ENCODE data around the gene ESM1. TPM values are rescaled to one million over a fixed set of nuclear protein-coding genes. Genes with fewer than 3 reads are reported as not detected.

The ESM1 gene
- total RNA-seq, 4 donors from 2014 or later = not detected

DNA sequence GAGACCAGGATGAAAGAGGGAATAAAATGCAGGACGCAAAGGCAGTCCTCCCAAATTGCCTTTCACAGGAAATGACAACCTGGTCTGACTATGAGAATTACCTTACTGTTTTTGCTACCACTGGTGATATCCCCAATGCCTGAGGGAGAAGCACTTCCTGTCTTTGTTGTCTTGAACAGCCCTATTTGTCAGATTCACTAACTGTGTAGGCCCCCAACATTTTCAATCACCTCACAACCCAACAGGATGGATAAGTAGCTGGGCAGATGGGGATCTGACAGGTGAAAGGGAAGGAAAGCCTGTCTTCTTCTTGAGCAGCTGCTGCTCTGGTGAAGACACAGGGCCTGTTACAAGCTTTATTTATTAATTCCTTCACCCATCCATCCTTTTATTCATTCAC lies 9.7 kb downstream of the ESM1 start:
- Histone ChIP-seq H3K9me3 (no peaks in the 10 kb centered on the region), H3K36me3 (no peaks in the 10 kb centered on the region), H3K27me3 (no peaks in the 10 kb centered on the region), H3K4me3 (no peak overlapping the region), H3K27ac (no peak overlapping the region), H3K4me1 (no peaks in the 10 kb centered on the region)
- no peak for DNase-seq
- in situ Hi-C loops (cut with MboI; ENCODE audit: low pct_ligation_motif_present in 1 of 4, low pct_unique_long_range_greater_than_20kb in 1 of 4, low sequenced_read_pairs in 3 of 4) = no loop called here
- 45% methylated on average over 1 of the region's 1 CpG; no CpG with 5 or more reads in 1 of the 2 donors for WGBS, 2 donors (ENCODE audit: low coverage in 1 of 2)
- TF ChIP-seq POLR2AphosphoS5 (IDR thresholded peaks at IDR 0.05) = no peak
- TF ChIP-seq EP300 (IDR thresholded peaks at IDR 0.05; ENCODE audit: low read depth) = no peak
- no peak for TF ChIP-seq POLR2A (IDR thresholded peaks at IDR 0.05)
- TF ChIP-seq, protein P1, sequence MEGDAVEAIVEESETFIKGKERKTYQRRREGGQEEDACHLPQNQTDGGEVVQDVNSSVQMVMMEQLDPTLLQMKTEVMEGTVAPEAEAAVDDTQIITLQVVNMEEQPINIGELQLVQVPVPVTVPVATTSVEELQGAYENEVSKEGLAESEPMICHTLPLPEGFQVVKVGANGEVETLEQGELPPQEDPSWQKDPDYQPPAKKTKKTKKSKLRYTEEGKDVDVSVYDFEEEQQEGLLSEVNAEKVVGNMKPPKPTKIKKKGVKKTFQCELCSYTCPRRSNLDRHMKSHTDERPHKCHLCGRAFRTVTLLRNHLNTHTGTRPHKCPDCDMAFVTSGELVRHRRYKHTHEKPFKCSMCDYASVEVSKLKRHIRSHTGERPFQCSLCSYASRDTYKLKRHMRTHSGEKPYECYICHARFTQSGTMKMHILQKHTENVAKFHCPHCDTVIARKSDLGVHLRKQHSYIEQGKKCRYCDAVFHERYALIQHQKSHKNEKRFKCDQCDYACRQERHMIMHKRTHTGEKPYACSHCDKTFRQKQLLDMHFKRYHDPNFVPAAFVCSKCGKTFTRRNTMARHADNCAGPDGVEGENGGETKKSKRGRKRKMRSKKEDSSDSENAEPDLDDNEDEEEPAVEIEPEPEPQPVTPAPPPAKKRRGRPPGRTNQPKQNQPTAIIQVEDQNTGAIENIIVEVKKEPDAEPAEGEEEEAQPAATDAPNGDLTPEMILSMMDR (IDR thresholded peaks at IDR 0.05) = no peak
- intact Hi-C loops (cut with DNase I; ENCODE audit: low total_unique reads) = no loop called here

GRCh38 chr5:54969856-54970828 lies 15.3 kb downstream of the ESM1 start:
- intact Hi-C loops (cut with DNase I; ENCODE audit: low total_unique reads) = no loop called here

DNA sequence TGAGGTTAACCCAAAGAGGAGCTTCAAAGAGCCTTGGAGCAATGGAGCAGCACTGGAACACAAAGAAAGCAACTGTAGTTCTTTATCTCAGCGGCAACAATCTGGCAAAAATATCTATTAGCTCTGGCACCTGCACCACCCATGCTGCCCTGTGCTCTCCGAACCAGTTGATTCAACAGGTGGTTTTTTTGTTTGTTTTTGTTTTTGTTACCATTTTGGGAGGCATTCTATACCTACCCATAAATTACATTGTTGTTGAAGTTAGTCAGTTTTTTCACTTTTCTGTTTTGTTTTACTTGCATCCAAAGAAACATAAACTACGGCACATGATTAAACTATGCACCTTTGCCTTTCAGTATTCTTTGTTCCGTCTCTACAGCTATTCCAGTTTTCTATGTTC lies 16.2 kb downstream of the ESM1 start:
- TF ChIP-seq POLR2A (IDR thresholded peaks at IDR 0.05) (no peak), POLR2AphosphoS5 (IDR thresholded peaks at IDR 0.05) (no peak), EP300 (IDR thresholded peaks at IDR 0.05; ENCODE audit: low read depth) (no peak)
- TF ChIP-seq, protein P1 (IDR thresholded peaks at IDR 0.05) = no peak
- Histone ChIP-seq H3K4me1 (no peaks in the 10 kb centered on the region), H3K9me3 (no peaks in the 10 kb centered on the region), H3K4me3 (no peak overlapping the region), H3K27ac (no peak overlapping the region), H3K27me3 (no peaks in the 10 kb centered on the region), H3K36me3 (no peaks in the 10 kb centered on the region)
- intact Hi-C loops (cut with DNase I; ENCODE audit: low total_unique reads) = no loop called here
- DNase-seq = no peak
- 82 to 87% methylated on average over 3 to 4 of the region's 4 CpGs for WGBS, 2 donors (ENCODE audit: low coverage in 1 of 2)
- in situ Hi-C loops (cut with MboI; ENCODE audit: low pct_ligation_motif_present in 1 of 4, low pct_unique_long_range_greater_than_20kb in 1 of 4, low sequenced_read_pairs in 3 of 4) = no loop called here

More at GRCh38 chr5:54969856-54970828, 15.3 kb downstream of the ESM1 start:
- WGBS, 2 donors (ENCODE audit: low coverage in 1 of 2) = 67 to 70% methylated on average over 3 to 5 of the region's 5 CpGs
- H3K27me3 ChIP-seq = no peaks in the 10 kb centered on the region
- no peaks in the 10 kb centered on the region for H3K9me3 ChIP-seq
- in situ Hi-C loops (cut with MboI; ENCODE audit: low pct_ligation_motif_present in 1 of 4, low pct_unique_long_range_greater_than_20kb in 1 of 4, low sequenced_read_pairs in 3 of 4) = no loop called here
- no peaks in the 10 kb centered on the region for H3K4me1 ChIP-seq
- no peak overlapping the region for H3K4me3 ChIP-seq
- DNase-seq = no peak
- H3K27ac ChIP-seq = no peak overlapping the region
- no peak for TF ChIP-seq POLR2AphosphoS5 (IDR thresholded peaks at IDR 0.05)
- TF ChIP-seq POLR2A (IDR thresholded peaks at IDR 0.05) = no peak
- TF ChIP-seq, protein P1 (IDR thresholded peaks at IDR 0.05) = no peak
- TF ChIP-seq EP300 (IDR thresholded peaks at IDR 0.05; ENCODE audit: low read depth) = no peak
- H3K36me3 ChIP-seq = no peaks in the 10 kb centered on the region

DNA sequence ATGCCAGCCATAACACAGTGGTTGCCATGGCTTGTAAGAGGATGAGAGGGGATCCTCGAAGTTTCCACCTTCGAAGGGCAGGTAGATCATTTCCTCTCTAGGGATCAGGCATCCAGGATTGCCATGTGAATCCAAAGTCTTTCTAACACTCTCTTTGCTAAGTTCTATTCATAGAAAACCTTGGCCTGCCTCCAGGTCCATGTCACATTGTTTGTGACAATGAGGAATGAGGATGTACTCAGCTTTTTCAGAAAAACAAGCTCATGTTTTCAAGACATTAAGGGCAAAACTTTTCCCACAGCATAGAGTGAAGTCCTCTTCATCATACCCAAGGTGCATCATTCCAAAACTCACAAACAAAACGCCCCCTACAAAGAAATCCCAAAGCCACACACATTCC lies 19.6 kb downstream of the ESM1 start:
- TF ChIP-seq POLR2AphosphoS5 (IDR thresholded peaks at IDR 0.05) (no peak), EP300 (IDR thresholded peaks at IDR 0.05; ENCODE audit: low read depth) (no peak), POLR2A (IDR thresholded peaks at IDR 0.05) (no peak)
- TF ChIP-seq, protein P1 (IDR thresholded peaks at IDR 0.05) = no peak
- Histone ChIP-seq H3K27me3 (no peaks in the 10 kb centered on the region), H3K36me3 (no peaks in the 10 kb centered on the region), H3K4me1 (no peaks in the 10 kb centered on the region), H3K27ac (no peak overlapping the region), H3K9me3 (no peaks in the 10 kb centered on the region), H3K4me3 (no peak overlapping the region)
- 33 to 48% methylated on average over 1 to 3 of the region's 3 CpGs for WGBS, 2 donors (ENCODE audit: low coverage in 1 of 2)
- intact Hi-C loops (cut with DNase I; ENCODE audit: low total_unique reads) = no loop called here
- DNase-seq = no peak
- in situ Hi-C loops (cut with MboI; ENCODE audit: low pct_ligation_motif_present in 1 of 4, low pct_unique_long_range_greater_than_20kb in 1 of 4, low sequenced_read_pairs in 3 of 4) = no loop called here
